Endothelial cell (in vitro differentiated cells): ENCODE data around the gene UBL4B. TPM values are rescaled to one million over a fixed set of nuclear protein-coding genes. Genes with fewer than 3 reads are reported as not detected.
A peak's percentile ranks its signal among the peaks of the same experiment; 100 is the strongest.
"Not testable (repeated sequence)": the region's sequence is repeated elsewhere in the genome, so short reads cannot be mapped to it uniquely, and the experiment has no call there.

Experiments used
- DNase-seq: peaks from one replicate; pipeline ENCODE4 v3.0.0; 2021; ENCODE audit warnings: low spot score
- H3K27ac Mint-ChIP-seq: one replicate; pipeline ENCODE4 v1.8.0; 2021; ENCODE audit warnings: mixed read lengths, inconsistent platforms; ENCODE audit not compliant: unreplicated experiment
- H3K27me3 Mint-ChIP-seq: one replicate; pipeline ENCODE4 v1.8.0; 2021; ENCODE audit warnings: mild to moderate bottlenecking, moderate library complexity, mixed read lengths, inconsistent platforms; ENCODE audit not compliant: unreplicated experiment
- H3K36me3 Mint-ChIP-seq: one replicate; pipeline ENCODE4 v1.8.0; 2021; ENCODE audit warnings: mild to moderate bottlenecking, low read depth, mixed read lengths, inconsistent platforms; ENCODE audit not compliant: unreplicated experiment
- H3K4me1 Mint-ChIP-seq: one replicate; pipeline ENCODE4 v1.8.0; 2021; ENCODE audit warnings: mild to moderate bottlenecking, mixed read lengths, inconsistent platforms; ENCODE audit not compliant: unreplicated experiment
- H3K4me3 Mint-ChIP-seq: one replicate; pipeline ENCODE4 v1.8.0; 2021; ENCODE audit warnings: mild to moderate bottlenecking, mixed read lengths, inconsistent platforms; ENCODE audit not compliant: unreplicated experiment
- H3K9me3 Mint-ChIP-seq: one replicate; pipeline ENCODE4 v1.8.0; 2021; ENCODE audit warnings: mixed read lengths, inconsistent platforms; ENCODE audit not compliant: unreplicated experiment
- CTCF ChIP-seq: fragments of 200-600 bp; sonication (generic); IDR thresholded peaks from one replicate; pipeline ENCODE4 v1.5.0; 2021; ENCODE audit warnings: antibody characterized with exemption; ENCODE audit not compliant: unreplicated experiment
- total RNA-seq: library from RNA; stranded (reverse); fragmentation: NEBNext Ultra II Directional; extraction: Animal tissue kit (Norgen Biotek cat#: 25700); gene quantifications from one replicate; pipeline ENCODE4 v1.2.1, GENCODE V29; 2021; ENCODE audit not compliant: unreplicated experiment

Gene UBL4B
- total RNA-seq, 1 donor from 2014 or later, result not detected

- Mint-ChIP-seq H3K27me3 (peaks cover 24% of the 10 kb centered on the region), H3K27ac (no peak overlapping the region)
Observed at GRCh38 chr1:110070282-110070669, 42.0 kb upstream of the UBL4B start.

GRCh38 chr1:110070671-110071242 is 41.5 kb upstream of the UBL4B start, which contains the start of gene ALX3:
Gene ALX3 (minus strand): TSS chr1:110070672. CDS start chr1:110070612, 60 bp downstream.
- H3K27ac Mint-ChIP-seq, result no peak within 1 kb of the TSS
- peaks cover 13% of the 10 kb centered on the region for H3K36me3 Mint-ChIP-seq
- H3K4me1 Mint-ChIP-seq, result peaks cover 9% of the 10 kb centered on the region
- no peak for TF ChIP-seq CTCF
- peak within 1 kb of the TSS; percentile 29 for H3K4me3 Mint-ChIP-seq
- no peak for DNase-seq
- H3K27me3 Mint-ChIP-seq, result peaks cover 21% of the 10 kb centered on the region
- no peaks in the 10 kb centered on the region for H3K9me3 Mint-ChIP-seq

More at GRCh38 chr1:110070282-110070669, 42.0 kb upstream of the UBL4B start:
- H3K9me3 Mint-ChIP-seq, result no peaks in the 10 kb centered on the region
- peaks cover 8% of the 10 kb centered on the region for H3K4me1 Mint-ChIP-seq
- no peak for TF ChIP-seq CTCF
- DNase-seq, result no peak
- H3K4me3 Mint-ChIP-seq, result no peak overlapping the region
- H3K36me3 Mint-ChIP-seq, result peaks cover 13% of the 10 kb centered on the region

GRCh38 chr1:110074166-110074565 is 38.1 kb upstream of the UBL4B start:
- H3K9me3 Mint-ChIP-seq, result no peaks in the 10 kb centered on the region
- H3K27ac Mint-ChIP-seq, result no peak overlapping the region
- peaks cover 8% of the 10 kb centered on the region for H3K27me3 Mint-ChIP-seq
- H3K4me1 Mint-ChIP-seq, result peaks cover 3% of the 10 kb centered on the region
- DNase-seq, result no peak
- no peak overlapping the region for H3K4me3 Mint-ChIP-seq
- peaks cover 3% of the 10 kb centered on the region for H3K36me3 Mint-ChIP-seq
- TF ChIP-seq CTCF, result no peak

- H3K27me3 Mint-ChIP-seq, result peaks cover 10% of the 10 kb centered on the region
- peaks cover 5% of the 10 kb centered on the region for H3K4me1 Mint-ChIP-seq
- H3K27ac Mint-ChIP-seq, result no peak overlapping the region
- H3K4me3 Mint-ChIP-seq, result no peak overlapping the region
- H3K9me3 Mint-ChIP-seq, result no peaks in the 10 kb centered on the region
- no peak for DNase-seq
- no peak for TF ChIP-seq CTCF
- peaks cover 4% of the 10 kb centered on the region for H3K36me3 Mint-ChIP-seq
Observed at GRCh38 chr1:110076789-110077500, 35.3 kb upstream of the UBL4B start.

GRCh38 chr1:110079995-110080394 is 32.2 kb upstream of the UBL4B start:
- Mint-ChIP-seq H3K4me1 (peaks cover 19% of the 10 kb centered on the region), H3K27me3 (peaks cover 16% of the 10 kb centered on the region)
- not testable (repeated sequence) for H3K36me3 Mint-ChIP-seq

More at GRCh38 chr1:110079995-110080394, 32.2 kb upstream of the UBL4B start:
- not testable (repeated sequence) for DNase-seq, H3K27ac Mint-ChIP-seq, H3K4me3 Mint-ChIP-seq, H3K9me3 Mint-ChIP-seq
